ENCODE measurements around the gene PLEKHA5. TPM values are rescaled to one million over a fixed set of nuclear protein-coding genes. Genes with fewer than 3 reads are reported as not detected.

Gene PLEKHA5
- total and polyA plus RNA-seq, 2 of the 4 experiments (the other 2 are of a cell fraction) = 5.3 to 12.2 TPM

- H3K4ac ChIP-seq (ENCODE audit: low read depth, low read length) = no peak overlapping the region
- CTCF ChIA-PET = no interaction called here
- dilution Hi-C loops (cut with HindIII; ENCODE audit: low sequenced_read_pairs, unreplicated experiment) = no loop called here
These were observed 171.7 kb downstream of the PLEKHA5 start for GRCh38 chr12:19301223-19301622.

More at GRCh38 chr12:19301223-19301622, 171.7 kb downstream of the PLEKHA5 start:
- POLR2A ChIA-PET (ENCODE audit: unreplicated experiment) = no interaction called here
- TF ChIP-seq FOS (IDR thresholded peaks at IDR 0.05; ENCODE audit: low read depth, low read length) (no peak), CEBPB (IDR thresholded peaks at IDR 0.05; ENCODE audit: low read depth, low read length) (no peak), NFE2L2 (IDR thresholded peaks at IDR 0.05; ENCODE audit: low read depth, low read length) (no peak), POLR2A (IDR thresholded peaks at IDR 0.05; ENCODE audit: low read depth, low read length) (no peak), MXI1 (IDR thresholded peaks at IDR 0.05; ENCODE audit: borderline replicate concordance, low read depth, low read length) (no peak), BHLHE40 (IDR thresholded peaks at IDR 0.05; ENCODE audit: low read depth, low read length) (no peak), RAD21 (IDR thresholded peaks at IDR 0.05; ENCODE audit: low read length) (no peak), MAFK (IDR thresholded peaks at IDR 0.05; ENCODE audit: low read depth, low read length) (no peak), RFX5 (IDR thresholded peaks at IDR 0.05; ENCODE audit: low read depth, low read length) (no peak), CTCF (conservative IDR thresholded peaks at IDR 0.05; ENCODE audit: low read depth, low read length) (no peak)
- no peak for ATAC-seq (ENCODE audit: low read depth)
- no peak overlapping the region for H2BK15ac ChIP-seq (ENCODE audit: low read depth, low read length)
- no peak overlapping the region for H3K56ac ChIP-seq (ENCODE audit: extremely low read depth, insufficient read depth, low read length)
- no peak overlapping the region for H3K4me3 ChIP-seq (ENCODE audit: insufficient read depth, low read depth, low read length)
- H2AK9ac ChIP-seq (replicated peaks; ENCODE audit: low read depth, low read length, poor library complexity) = no peak overlapping the region
- intact Hi-C loops (cut with micrococcal nuclease) (no loop called here), in situ Hi-C loops (cut with MboI; ENCODE audit: low sequenced_read_pairs) (no loop called here)
- H3K9ac ChIP-seq (ENCODE audit: low read depth, low read length) = no peak overlapping the region
- no peak overlapping the region for H3K18ac ChIP-seq (ENCODE audit: low read depth, low read length)
- no peak overlapping the region for H3K23ac ChIP-seq (ENCODE audit: low read depth, low read length)
- peaks cover 4% of the 10 kb centered on the region for H3K4me1 ChIP-seq (ENCODE audit: control insufficient read depth, insufficient read depth, low read length)
- peaks cover 12% of the 10 kb centered on the region for H3K36me3 ChIP-seq (ENCODE audit: control insufficient read depth, insufficient read depth, low read length)
- no peak overlapping the region for H2BK20ac ChIP-seq (ENCODE audit: low read depth, low read length)
- no peak for DNase-seq
- H3K27me3 ChIP-seq (ENCODE audit: control insufficient read depth, insufficient read depth, low read length) = no peaks in the 10 kb centered on the region
- no peak overlapping the region for H2AFZ ChIP-seq (replicated peaks; ENCODE audit: low read length, poor library complexity)
- no peak overlapping the region for H3K27ac ChIP-seq (ENCODE audit: insufficient read depth, low read length)
- no peak overlapping the region for H2AK5ac ChIP-seq (ENCODE audit: low read depth, low read length)
- no peaks in the 10 kb centered on the region for H3K9me3 ChIP-seq (ENCODE audit: control insufficient read depth, insufficient read depth, low read length)
- no peaks in the 10 kb centered on the region for H4K20me1 ChIP-seq (ENCODE audit: insufficient read depth, low read length)
- no peaks in the 10 kb centered on the region; the same call in 1 of the 2 replicates for H3K9me1 ChIP-seq (ENCODE audit: insufficient read depth, low read length)
- no TSS peak for BruUV-seq (replicated peaks)
- no peak overlapping the region for H4K8ac ChIP-seq (ENCODE audit: low read depth in 2 of 2, low read length in 2 of 2)
- peak overlapping the region; percentile 18 for H2BK5ac ChIP-seq (ENCODE audit: low read depth, low read length, poor library complexity, severe bottlenecking)
- H3K79me1 ChIP-seq (ENCODE audit: low read depth in 1 of 2, low read length in 2 of 2) = no peaks in the 10 kb centered on the region
- H3K4me2 ChIP-seq (ENCODE audit: low read depth, low read length) = no peak overlapping the region
- no peak overlapping the region for H4K5ac ChIP-seq (ENCODE audit: low read depth, low read length)
- no peak overlapping the region for H2BK120ac ChIP-seq (ENCODE audit: low read depth, low read length)
- H4K91ac ChIP-seq (ENCODE audit: insufficient read depth, low read depth, low read length) = no peak overlapping the region
- H3K14ac ChIP-seq (replicated peaks; ENCODE audit: low read depth, low read length) = no peak overlapping the region

Measured in IMR-90 (cell line).